BJ (cell line): Measurements from ENCODE around the gene PSMB9. TPM values are rescaled to one million over a fixed set of nuclear protein-coding genes. Genes with fewer than 3 reads are reported as not detected.
A peak's percentile ranks its signal among the peaks of the same experiment; 100 is the strongest.

ENCODE experiments used
- CTCF ChIA-PET: fragments of 350-600 bp; formaldehyde crosslinking; extraction: SDS; loops from one replicate; lab custom pipeline; 2021; ENCODE audit warnings: antibody characterized with exemption, inconsistent platforms; lab: Yijun Ruan, JAX
- POLR2A ChIA-PET: fragments of 300-600 bp; sonication (Branson Sonifier 250); formaldehyde crosslinking; extraction: SDS; loops from one replicate; lab custom pipeline; 2021; ENCODE audit warnings: antibody characterized with exemption; lab: Charles Lee
- DNase-seq: peaks from one replicate; pipeline ENCODE4 v3.0.0-alpha.2; 2011; ENCODE audit warnings: low read depth
- H3K27me3 ChIP-seq: 2 replicates; pipeline ENCODE4 v1.6.0; 2011; ENCODE audit warnings: low read length; ENCODE audit not compliant: control insufficient read depth, insufficient read depth
- H3K36me3 ChIP-seq: 2 replicates; pipeline ENCODE4 v1.5.1; 2011; ENCODE audit warnings: low read length; ENCODE audit not compliant: control insufficient read depth, insufficient read depth
- H3K4me3 ChIP-seq: 2 replicates; pipeline ENCODE4 v1.5.1; 2011; ENCODE audit warnings: low read depth, mild to moderate bottlenecking, control low read depth, low read length
- CTCF ChIP-seq: IDR thresholded peaks from 2 replicates; pipeline ENCODE4 v1.5.1; 2011; ENCODE audit warnings: low read depth, mild to moderate bottlenecking, control low read depth, inconsistent platforms, low read length, moderate library complexity; ENCODE audit not compliant: insufficient read depth
- polyA plus RNA-seq: library from polyadenylated mRNA; depleted of rRNA; stranded (reverse); fragments of >200 nt; gene quantifications from 2 replicates; pipeline ENCODE4 v1.2.3, GENCODE V29; 2011

The PSMB9 gene
- polyA plus RNA-seq, 1 experiment = 44.7 TPM

- POLR2A ChIA-PET = no interaction called here
Observed at GRCh38 chr6:32886681-32887383, 32.8 kb downstream of the PSMB9 start.

GRCh38 chr6:32887616-32888015 is 33.6 kb downstream of the PSMB9 start:
- CTCF ChIA-PET = interaction anchor here (3.4 to 4.5 kb wide), 2 partner anchors 66 to 98 kb away, joined by 37 to 66 read pairs; partner anchors contain the start of gene HLA-DMA
- no peaks in the 10 kb centered on the region for H3K27me3 ChIP-seq

More at GRCh38 chr6:32886681-32887383, 32.8 kb downstream of the PSMB9 start:
- no peaks in the 10 kb centered on the region for H3K36me3 ChIP-seq
- peak; percentile 52 for DNase-seq
- no peak overlapping the region for H3K4me3 ChIP-seq
- CTCF ChIA-PET = interaction anchor here (1.0 to 4.5 kb wide), 17 partner anchors 8 to 160 kb away, joined by 3 to 66 read pairs (median 5); partner anchors contain the start of gene HLA-DMA
- TF ChIP-seq CTCF = no peak
- no peaks in the 10 kb centered on the region for H3K27me3 ChIP-seq

GRCh38 chr6:32888576-32888975 is 34.6 kb downstream of the PSMB9 start:
- ChIA-PET POLR2A (interaction anchor here (1.1 kb wide), 1 partner anchor 92 kb away, joined by 4 read pairs; no protein-coding TSS in a partner anchor), CTCF (interaction anchor here (4.5 kb wide), 1 partner anchor 97 kb away, joined by 66 read pairs; no protein-coding TSS in a partner anchor)
- no peak for TF ChIP-seq CTCF
- DNase-seq = no peak
- H3K27me3 ChIP-seq = no peaks in the 10 kb centered on the region
- no peak overlapping the region for H3K4me3 ChIP-seq
- H3K36me3 ChIP-seq = no peaks in the 10 kb centered on the region

More at GRCh38 chr6:32887616-32888015, 33.6 kb downstream of the PSMB9 start:
- no peak for TF ChIP-seq CTCF
- Histone ChIP-seq H3K4me3 (no peak overlapping the region), H3K36me3 (no peaks in the 10 kb centered on the region)
- POLR2A ChIA-PET = no interaction called here
- no peak for DNase-seq

GRCh38 chr6:32889533-32889932 is 35.5 kb downstream of the PSMB9 start:
- no peak for DNase-seq
- no peaks in the 10 kb centered on the region for H3K27me3 ChIP-seq
- H3K4me3 ChIP-seq = no peak overlapping the region
- no peaks in the 10 kb centered on the region for H3K36me3 ChIP-seq
- CTCF ChIA-PET = interaction anchor here (1.0 to 1.1 kb wide), 2 partner anchors 27 to 95 kb away, joined by 3 to 4 read pairs; no protein-coding TSS in a partner anchor
- POLR2A ChIA-PET = no interaction called here
- TF ChIP-seq CTCF = no peak

GRCh38 chr6:32890831-32891230 is 36.8 kb downstream of the PSMB9 start:
- ChIA-PET POLR2A (no interaction called here), CTCF (interaction anchor here (0.9 kb wide), 1 partner anchor 42 kb away, joined by 3 read pairs; no protein-coding TSS in a partner anchor)
- no peak for TF ChIP-seq CTCF
- Histone ChIP-seq H3K4me3 (no peak overlapping the region), H3K36me3 (no peaks in the 10 kb centered on the region), H3K27me3 (no peaks in the 10 kb centered on the region)
- DNase-seq = no peak
